ENCODE measurements around the gene A1BG.

- TF ChIP-seq CTCF (IDR thresholded peaks at IDR 0.05; ENCODE audit: control extremely low read depth in 1 of 3, insufficient read depth in 1 of 3, low read depth in 1 of 3, low read length in 3 of 3) (no peak; a peak in 1 of 4 replicates), EZH2 (IDR thresholded peaks at IDR 0.05; ENCODE audit: low read depth, low read length, severe bottlenecking) (no peak), TAF1 (IDR thresholded peaks at IDR 0.05; ENCODE audit: low read depth, low read length) (no peak), TEAD4 (IDR thresholded peaks at IDR 0.05; ENCODE audit: low read depth, low read length) (no peak), JUN (IDR thresholded peaks at IDR 0.05; ENCODE audit: low read depth, low read length) (no peak), POLR2A (IDR thresholded peaks at IDR 0.05; ENCODE audit: control extremely low read depth in 1 of 2, low read depth in 2 of 2, low read length in 2 of 2) (no peak), CHD7 (IDR thresholded peaks at IDR 0.05; ENCODE audit: insufficient replicate concordance, low read length) (no peak), BCL11A (IDR thresholded peaks at IDR 0.05; ENCODE audit: low read depth in 2 of 2, low read length in 2 of 2) (no peak)
These were observed 43.6 kb upstream of the A1BG start for GRCh38 chr19:58396691-58397532.
